IgD-negative memory B cell (primary cell): ENCODE measurements around the gene ATF1. TPM values are rescaled to one million over a fixed set of nuclear protein-coding genes. Genes with fewer than 3 reads are reported as not detected.
"Not testable (repeated sequence)": the region's sequence is repeated elsewhere in the genome, so short reads cannot be mapped to it uniquely, and the experiment has no call there.

Experiments
- H3K27ac Mint-ChIP-seq, 3 donors: one replicate each; pipeline ENCODE4 v1.8.0; 2020 to 2022; ENCODE audit warnings: mild to moderate bottlenecking in 3 of 3, mixed read lengths in 3 of 3, moderate library complexity in 1 of 3
- H3K27me3 Mint-ChIP-seq: one replicate; pipeline ENCODE4 v1.8.0; 2021; ENCODE audit warnings: mixed read lengths
- H3K36me3 Mint-ChIP-seq: one replicate; pipeline ENCODE4 v1.8.0; 2020; ENCODE audit warnings: mild to moderate bottlenecking, mixed read lengths
- H3K4me1 Mint-ChIP-seq, 3 donors: one replicate each; pipeline ENCODE4 v1.8.0; 2020 to 2022; ENCODE audit warnings: mixed read lengths in 3 of 3, mild to moderate bottlenecking in 1 of 3
- H3K4me3 Mint-ChIP-seq, 4 donors: one replicate each; pipeline ENCODE4 v1.8.0; 2020 to 2022; ENCODE audit warnings: mild to moderate bottlenecking in 4 of 4, mixed read lengths in 4 of 4, moderate library complexity in 3 of 4
- H3K9me3 Mint-ChIP-seq, 3 donors: one replicate each; pipeline ENCODE4 v1.8.0; 2020 to 2021; ENCODE audit warnings: mixed read lengths in 3 of 3, mild to moderate bottlenecking in 1 of 3
- polyA plus RNA-seq: library from polyadenylated mRNA; unstranded; fragments of 300-500 nt; fragmentation: Illumina TruSeq; gene quantifications from one replicate; pipeline ENCODE4 v1.2.3, GENCODE V29; 2021

The ATF1 gene
- polyA plus RNA-seq, 1 donor from 2014 or later, result 37.8 TPM

DNA sequence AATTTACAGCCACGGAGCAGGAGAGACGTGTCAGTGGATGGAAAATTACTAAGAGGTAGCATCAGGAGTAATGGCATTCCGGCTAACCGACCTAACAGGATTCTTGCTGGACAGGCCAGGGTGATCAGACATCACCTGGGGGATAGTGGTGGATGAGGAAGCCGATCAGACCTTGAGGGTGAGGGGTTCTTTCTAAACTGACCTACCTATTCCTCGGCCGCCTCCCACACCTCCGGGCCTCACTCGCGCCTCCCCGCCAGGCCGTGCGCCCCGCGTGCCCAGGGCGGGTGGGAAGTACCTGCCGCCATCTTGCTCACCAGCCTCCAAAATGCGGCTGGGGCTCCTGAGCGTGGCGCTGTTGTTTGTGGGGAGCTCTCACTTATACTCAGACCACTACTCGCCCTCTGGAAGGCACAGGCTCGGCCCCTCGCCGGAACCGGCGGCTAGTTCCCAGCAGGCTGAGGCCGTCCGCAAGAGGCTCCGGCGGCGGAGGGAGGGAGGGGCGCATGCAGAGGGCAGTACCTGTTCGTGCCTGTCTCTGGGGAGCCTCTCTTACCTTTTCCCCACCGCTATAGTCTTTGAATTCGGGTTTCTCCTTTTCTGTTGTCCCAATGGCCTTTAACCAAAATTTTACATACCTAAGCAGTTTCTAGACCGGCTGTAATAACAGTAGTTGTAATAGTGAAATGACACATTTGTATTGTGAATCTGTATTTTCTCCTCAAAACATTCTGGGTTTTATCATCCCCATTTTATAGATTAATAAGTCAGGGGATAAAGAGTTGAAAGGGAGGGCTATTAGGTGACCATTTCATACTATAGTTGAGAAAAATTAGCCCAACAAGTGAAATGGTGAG is 79.0 kb downstream of the ATF1 start, which contains the start of gene TMPRSS12:
TMPRSS12 (plus strand) TSS at position 290 of the 857 bp plus-strand sequence; CDS start at position 329, 39 bp downstream.
- peaks cover 1% of the 10 kb centered on the region for H3K27me3 Mint-ChIP-seq
- H3K9me3 Mint-ChIP-seq, result peaks cover 2 to 10% (median 8%) of the 10 kb centered on the region in 3 donors
- H3K27ac Mint-ChIP-seq, result no peak within 1 kb of the TSS
- peaks cover 2% of the 10 kb centered on the region for H3K36me3 Mint-ChIP-seq
- H3K4me3 Mint-ChIP-seq, result peak within 1 kb of the TSS in 2 of 4 donors; percentile 16 to 81
- H3K4me1 Mint-ChIP-seq, result no peaks in the 10 kb centered on the region

DNA sequence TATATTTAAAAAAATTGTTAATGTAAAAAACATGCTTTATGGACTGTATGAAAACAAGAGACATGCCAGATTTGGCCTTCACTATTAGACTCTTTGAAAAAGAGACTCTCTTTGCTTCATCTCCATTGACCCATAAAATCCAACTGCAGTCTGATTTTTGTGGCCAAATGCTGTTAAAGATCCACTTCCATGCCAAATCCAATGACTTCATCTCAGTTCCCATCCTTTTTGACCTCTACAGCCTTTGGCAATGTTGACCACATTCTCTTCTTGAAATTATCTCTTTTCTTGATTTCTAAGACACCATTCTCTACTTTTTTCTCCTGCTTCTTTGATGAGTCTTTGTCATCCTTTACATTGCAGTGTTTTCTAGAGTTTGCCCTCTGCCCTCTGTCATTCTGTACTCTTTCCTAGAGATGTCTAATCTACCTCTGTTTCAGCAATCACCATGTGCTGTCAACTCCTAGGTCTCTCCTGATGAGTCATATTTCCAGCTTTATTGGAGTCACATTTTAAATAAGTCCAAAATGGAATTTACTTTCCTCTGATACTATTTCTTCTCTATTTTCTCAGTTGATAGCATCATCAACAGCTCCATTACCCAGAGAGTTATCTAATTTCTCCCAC is 81.2 kb downstream of the ATF1 start:
- Mint-ChIP-seq H3K36me3 (peaks cover 2% of the 10 kb centered on the region), H3K27ac (no peak overlapping the region), H3K27me3 (peaks cover 3% of the 10 kb centered on the region), H3K4me1 (no peaks in the 10 kb centered on the region), H3K4me3 (no peak overlapping the region), H3K9me3 (peaks cover 2 to 10% (median 8%) of the 10 kb centered on the region in 3 donors)

DNA sequence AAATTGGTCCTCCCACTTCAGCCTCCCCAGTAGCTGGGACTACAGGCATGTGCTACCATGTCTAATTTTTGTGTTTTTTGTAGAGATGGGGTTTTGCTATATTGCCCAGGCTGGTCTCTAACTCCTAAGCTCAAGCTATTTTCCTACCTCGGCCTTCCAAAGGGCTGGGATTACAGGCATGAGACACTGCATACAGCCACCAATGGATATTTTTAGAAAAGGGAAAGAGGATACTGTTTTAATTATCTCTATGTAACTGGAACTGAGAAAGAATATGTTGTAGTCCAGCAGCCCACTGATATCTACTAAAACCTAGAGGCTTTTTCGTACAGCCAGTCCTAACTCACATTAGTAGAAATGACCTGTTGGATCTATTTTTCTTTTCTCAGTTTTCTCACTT is 85.1 kb downstream of the ATF1 start:
- H3K36me3 Mint-ChIP-seq, result no peaks in the 10 kb centered on the region
- H3K27ac Mint-ChIP-seq, result no peak overlapping the region
- H3K9me3 Mint-ChIP-seq, result peaks cover 0 to 2% (median 0%) of the 10 kb centered on the region in 3 donors
- H3K27me3 Mint-ChIP-seq, result peaks cover 4% of the 10 kb centered on the region
- no peaks in the 10 kb centered on the region for H3K4me1 Mint-ChIP-seq
- peak overlapping the region in 1 of 4 donors; percentile 18 for H3K4me3 Mint-ChIP-seq

DNA sequence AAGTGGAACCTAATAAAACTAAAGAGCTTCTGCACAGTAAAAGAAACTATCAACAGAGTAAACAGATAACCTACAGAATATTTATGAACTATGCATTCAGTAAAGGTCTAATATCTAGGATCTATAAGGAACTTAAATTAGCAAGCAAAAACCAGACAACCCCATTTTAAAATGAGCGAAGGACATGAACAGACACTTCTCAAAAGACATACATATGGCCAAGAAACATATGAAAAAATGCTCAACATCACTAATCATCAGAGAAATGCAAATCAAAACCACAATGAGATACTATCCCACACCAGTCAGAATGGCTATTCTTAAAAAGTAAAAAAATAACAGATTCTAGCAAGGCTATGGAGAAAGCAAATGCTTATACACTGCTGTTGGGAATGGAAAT is 91.3 kb downstream of the ATF1 start:
- not testable (repeated sequence) for H3K27me3 Mint-ChIP-seq, H3K36me3 Mint-ChIP-seq, H3K4me3 Mint-ChIP-seq, H3K9me3 Mint-ChIP-seq, H3K27ac Mint-ChIP-seq, H3K4me1 Mint-ChIP-seq

DNA sequence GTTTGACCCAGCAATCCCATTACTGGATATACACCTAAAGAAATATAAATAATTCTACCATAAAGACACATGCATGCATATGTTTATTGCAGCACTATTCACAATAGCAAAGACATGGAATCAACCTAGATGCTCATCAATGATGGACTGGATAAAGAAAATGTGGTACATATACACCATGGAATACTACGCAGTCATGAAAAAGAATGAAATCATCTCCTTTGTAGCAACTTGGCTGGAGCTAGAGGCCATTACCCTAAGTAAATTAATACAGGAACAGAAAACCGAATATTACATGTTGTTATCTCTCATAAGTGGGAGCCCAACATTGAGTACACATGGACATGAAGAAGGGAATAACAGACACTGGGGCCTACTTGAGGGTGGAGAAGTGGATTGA is 91.8 kb downstream of the ATF1 start:
- H3K36me3 Mint-ChIP-seq, H3K27ac Mint-ChIP-seq, H3K27me3 Mint-ChIP-seq: not testable (repeated sequence)

DNA sequence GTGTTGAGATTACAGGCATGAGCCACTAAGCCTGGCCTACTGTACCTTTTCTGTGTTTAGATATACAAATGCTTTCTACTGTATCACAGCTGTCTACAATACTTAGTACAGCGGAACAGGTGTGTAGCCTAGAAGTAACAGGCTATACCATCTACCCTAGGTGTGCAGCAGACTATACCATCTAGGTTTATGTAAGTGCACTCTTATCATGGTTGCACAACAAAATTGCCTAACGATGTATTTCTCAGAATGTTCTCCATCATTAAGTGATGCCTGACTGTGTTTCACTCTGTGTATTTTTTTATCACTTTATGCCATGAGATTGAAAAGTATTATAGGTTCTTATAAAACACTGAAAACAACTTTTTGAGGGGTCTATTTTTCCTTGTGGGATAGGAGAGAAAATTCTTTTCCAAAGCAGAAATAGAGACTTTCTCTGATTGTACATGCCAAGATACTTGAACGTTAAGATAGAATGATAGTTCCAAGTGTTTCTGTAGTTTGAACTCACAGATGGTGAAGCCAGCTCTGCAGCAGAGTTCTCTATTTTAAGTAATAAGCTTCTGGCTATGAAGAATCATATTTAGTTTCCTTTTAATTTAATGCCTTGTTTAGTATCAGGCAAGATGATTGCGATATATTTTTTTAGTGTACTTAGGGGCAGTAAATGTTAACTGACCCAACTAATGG is 95.9 kb downstream of the ATF1 start:
- no peaks in the 10 kb centered on the region for H3K36me3 Mint-ChIP-seq
- no peaks in the 10 kb centered on the region for H3K4me1 Mint-ChIP-seq
- no peaks in the 10 kb centered on the region for H3K27me3 Mint-ChIP-seq

More for the DNA sequence above, 91.8 kb downstream of the ATF1 start:
- not testable (repeated sequence) for H3K4me1 Mint-ChIP-seq, H3K4me3 Mint-ChIP-seq, H3K9me3 Mint-ChIP-seq

DNA sequence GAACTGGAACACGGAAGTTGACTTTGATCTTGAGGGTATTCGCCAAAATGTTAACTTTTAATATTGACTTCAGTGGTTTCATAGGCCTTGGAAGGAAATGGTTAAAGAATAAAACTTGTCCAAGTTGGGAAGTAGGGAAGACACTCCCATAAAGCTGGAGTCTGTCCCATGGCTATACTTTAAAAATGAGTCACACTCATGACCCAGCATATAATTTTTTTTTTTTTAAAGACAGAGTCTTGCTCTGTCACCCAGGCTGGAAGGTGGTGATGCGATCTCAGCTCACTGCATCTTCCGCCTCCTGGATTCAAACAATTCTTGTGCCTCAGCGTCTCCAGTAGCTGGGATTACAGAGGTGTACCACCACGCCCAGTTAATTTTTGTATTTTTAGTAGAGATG is 98.4 kb downstream of the ATF1 start:
- Mint-ChIP-seq H3K9me3 (peaks cover 1 to 9% (median 7%) of the 10 kb centered on the region in 3 donors), H3K27ac (no peak overlapping the region), H3K27me3 (peaks cover 2% of the 10 kb centered on the region), H3K4me3 (no peak overlapping the region), H3K36me3 (peaks cover 2% of the 10 kb centered on the region), H3K4me1 (peaks cover 0 to 1% (median 0%) of the 10 kb centered on the region in 3 donors)

More for the DNA sequence above, 95.9 kb downstream of the ATF1 start:
- Mint-ChIP-seq H3K27ac (no peak overlapping the region), H3K9me3 (peaks cover 0 to 4% (median 4%) of the 10 kb centered on the region in 3 donors), H3K4me3 (no peak overlapping the region)

DNA sequence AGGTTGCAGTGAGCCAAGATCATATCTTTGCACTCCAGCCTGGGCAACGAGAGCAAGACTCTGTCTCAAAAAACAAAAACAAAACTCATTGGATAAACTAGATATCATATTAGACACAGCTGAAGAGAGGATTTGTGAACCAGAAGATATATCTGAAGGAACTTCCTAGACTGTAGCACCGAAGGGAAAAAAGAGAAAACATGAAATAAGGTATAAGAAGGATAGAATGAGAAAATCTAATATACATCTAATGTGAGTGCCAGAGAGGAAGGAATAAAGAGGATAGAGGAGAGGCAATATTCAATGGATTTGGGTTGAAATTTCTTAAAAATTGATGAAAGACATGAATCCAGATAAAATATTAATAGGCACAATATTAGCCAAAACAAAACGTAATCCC is 101.4 kb downstream of the ATF1 start:
- peak overlapping the region in 1 of 3 donors; percentile 77 for H3K27ac Mint-ChIP-seq
- H3K27me3 Mint-ChIP-seq, result peaks cover 4% of the 10 kb centered on the region
- H3K4me1 Mint-ChIP-seq, result peaks cover 0 to 2% (median 1%) of the 10 kb centered on the region in 3 donors
- peaks cover 1 to 19% (median 10%) of the 10 kb centered on the region in 3 donors for H3K9me3 Mint-ChIP-seq
- peaks cover 3% of the 10 kb centered on the region for H3K36me3 Mint-ChIP-seq
- H3K4me3 Mint-ChIP-seq, result no peak overlapping the region

DNA sequence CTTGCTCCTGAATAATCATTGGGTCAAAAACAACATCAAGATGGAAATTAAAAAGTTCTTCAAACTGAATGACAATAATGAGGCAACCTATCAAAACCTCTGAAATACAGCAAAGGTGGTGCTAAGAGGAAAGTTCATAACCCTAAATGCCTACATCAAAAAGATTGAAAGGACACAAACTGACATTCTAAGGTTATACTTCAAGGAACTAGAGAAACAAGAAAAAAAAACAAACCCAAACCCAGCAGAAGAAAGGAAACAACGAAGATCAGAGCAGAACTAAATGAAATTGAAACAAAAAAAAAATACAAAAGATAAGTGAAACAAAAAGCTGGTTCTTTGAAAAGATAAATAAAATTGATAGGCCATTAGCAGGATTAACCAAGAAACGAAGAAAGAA is 105.0 kb downstream of the ATF1 start:
- not testable (repeated sequence) for H3K27ac Mint-ChIP-seq, H3K36me3 Mint-ChIP-seq, H3K27me3 Mint-ChIP-seq, H3K4me3 Mint-ChIP-seq, H3K4me1 Mint-ChIP-seq
- peaks cover 1 to 19% (median 10%) of the 10 kb centered on the region in 3 donors for H3K9me3 Mint-ChIP-seq

Other genes with a start within 250 kb of the ATF1 start
- not detected for gene TMPRSS12, start 78.8 kb downstream of the ATF1 start, polyA plus RNA-seq
- 1.4 TPM for gene HIGD1C, start 188.4 kb downstream of the ATF1 start, polyA plus RNA-seq